Measurements from ENCODE around the gene RASGRP4.
"Not testable (repeated sequence)": the region's sequence is repeated elsewhere in the genome, so short reads cannot be mapped to it uniquely, and the experiment has no call there.

The RASGRP4 gene

DNA sequence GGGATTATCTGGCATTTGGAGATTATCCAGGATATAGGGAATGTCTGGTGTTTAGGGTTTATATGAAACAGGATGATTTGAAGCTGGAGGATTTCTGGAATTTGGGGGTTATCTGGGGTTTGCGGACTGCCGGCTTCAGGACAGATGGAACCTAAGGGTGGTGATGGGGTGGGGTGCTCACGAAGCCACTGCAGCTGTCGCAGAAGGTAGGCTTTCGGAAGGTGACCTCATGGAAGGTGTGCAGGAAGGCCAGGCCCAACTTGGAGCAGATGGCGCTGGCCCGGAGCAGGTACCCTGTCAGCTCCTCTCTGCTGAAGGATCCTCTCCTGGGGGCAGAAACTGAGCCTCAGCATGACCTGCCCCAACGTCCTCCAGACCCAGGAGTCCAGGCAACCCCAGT lies 13.5 kb downstream of the RASGRP4 start:
- no peak for DNase-seq (ENCODE audit: low read depth in 2 of 2)
- TF ChIP-seq, protein P1, sequence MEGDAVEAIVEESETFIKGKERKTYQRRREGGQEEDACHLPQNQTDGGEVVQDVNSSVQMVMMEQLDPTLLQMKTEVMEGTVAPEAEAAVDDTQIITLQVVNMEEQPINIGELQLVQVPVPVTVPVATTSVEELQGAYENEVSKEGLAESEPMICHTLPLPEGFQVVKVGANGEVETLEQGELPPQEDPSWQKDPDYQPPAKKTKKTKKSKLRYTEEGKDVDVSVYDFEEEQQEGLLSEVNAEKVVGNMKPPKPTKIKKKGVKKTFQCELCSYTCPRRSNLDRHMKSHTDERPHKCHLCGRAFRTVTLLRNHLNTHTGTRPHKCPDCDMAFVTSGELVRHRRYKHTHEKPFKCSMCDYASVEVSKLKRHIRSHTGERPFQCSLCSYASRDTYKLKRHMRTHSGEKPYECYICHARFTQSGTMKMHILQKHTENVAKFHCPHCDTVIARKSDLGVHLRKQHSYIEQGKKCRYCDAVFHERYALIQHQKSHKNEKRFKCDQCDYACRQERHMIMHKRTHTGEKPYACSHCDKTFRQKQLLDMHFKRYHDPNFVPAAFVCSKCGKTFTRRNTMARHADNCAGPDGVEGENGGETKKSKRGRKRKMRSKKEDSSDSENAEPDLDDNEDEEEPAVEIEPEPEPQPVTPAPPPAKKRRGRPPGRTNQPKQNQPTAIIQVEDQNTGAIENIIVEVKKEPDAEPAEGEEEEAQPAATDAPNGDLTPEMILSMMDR (IDR thresholded peaks at IDR 0.05; ENCODE audit: low read depth, low read length): no peak
- H3K4me3 ChIP-seq (replicated peaks in 1 of 2; ENCODE audit: low read depth in 2 of 2, low read length in 2 of 2): no peak overlapping the region

DNA sequence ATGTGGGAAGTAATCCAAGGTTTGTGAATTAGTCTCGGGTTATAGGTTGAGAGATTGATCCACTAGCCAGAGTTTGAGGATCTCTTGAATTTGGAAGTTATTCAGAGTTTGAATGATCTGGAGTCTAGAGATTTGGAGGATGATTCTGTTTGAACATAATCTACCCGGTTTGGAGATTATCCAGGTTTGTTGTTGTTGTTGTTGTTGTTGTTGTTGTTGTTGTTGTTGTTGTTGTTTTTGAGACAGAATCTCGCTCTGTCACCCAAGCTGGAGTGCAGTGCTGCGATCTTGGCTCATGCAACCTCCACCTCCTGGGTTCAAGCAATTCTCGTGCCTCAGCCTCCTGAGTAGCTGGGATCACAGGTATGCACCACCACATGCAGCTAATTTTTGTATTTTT lies 14.1 kb downstream of the RASGRP4 start:
- H3K4me3 ChIP-seq (replicated peaks in 1 of 2; ENCODE audit: low read depth in 2 of 2, low read length in 2 of 2); DNase-seq (ENCODE audit: low read depth in 2 of 2): not testable (repeated sequence)

DNA sequence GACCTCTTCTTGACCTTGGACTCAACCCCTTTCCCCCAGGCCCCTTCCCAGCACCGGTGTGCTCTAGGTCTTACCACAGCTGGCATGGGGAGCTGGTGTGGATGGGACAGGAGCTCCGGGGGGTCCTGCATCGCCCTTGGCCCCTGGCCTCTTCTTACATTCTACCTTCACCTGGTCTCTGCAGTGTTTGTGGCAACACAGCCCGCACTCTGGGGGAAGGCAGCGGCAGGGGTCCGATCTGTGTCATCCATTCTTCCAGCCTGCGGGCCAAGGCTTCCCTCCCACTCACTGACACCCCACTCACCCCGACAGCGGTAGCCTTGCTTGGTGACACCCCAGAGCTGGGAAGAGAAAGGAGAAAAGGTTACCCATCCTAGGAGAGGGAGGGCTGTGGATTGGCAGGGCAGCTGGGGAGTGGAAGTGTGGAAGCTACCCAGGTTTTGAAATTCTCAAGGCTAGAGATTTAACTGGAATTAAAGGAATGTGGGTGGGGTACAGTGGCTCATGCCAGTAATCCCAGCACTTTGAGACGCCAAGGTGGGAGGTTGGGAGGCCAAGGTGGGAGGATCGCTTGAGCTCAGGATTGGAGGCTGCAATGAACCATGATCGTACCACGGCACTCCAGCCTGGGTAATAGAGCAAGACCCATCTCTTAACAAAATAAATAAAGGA lies 14.8 kb downstream of the RASGRP4 start:
- TF ChIP-seq, protein P1 (IDR thresholded peaks at IDR 0.05; ENCODE audit: low read depth, low read length): no peak
- no peak for DNase-seq (ENCODE audit: low read depth in 2 of 2)
- no peak overlapping the region for H3K4me3 ChIP-seq (replicated peaks in 1 of 2; ENCODE audit: low read depth in 2 of 2, low read length in 2 of 2)

DNA sequence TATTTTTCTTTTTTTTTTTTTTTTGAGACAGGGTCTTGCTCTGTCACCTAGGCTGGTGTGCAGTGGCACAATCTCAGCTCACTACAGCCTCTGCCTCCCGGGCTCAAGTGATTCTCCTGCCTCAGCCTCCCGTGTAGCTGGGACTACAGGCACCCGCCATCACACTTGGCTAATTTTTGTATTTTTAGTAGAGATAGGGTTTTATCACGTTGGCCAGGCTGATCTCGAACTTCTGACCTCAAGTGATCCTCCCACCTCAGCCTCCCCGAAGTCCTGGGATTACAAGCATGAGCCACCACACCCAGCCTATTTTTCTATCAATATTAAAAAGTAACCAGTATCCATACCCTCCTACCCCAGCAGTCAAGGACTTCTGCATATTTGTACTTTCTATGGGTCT lies 15.6 kb downstream of the RASGRP4 start:
- not testable (repeated sequence) for H3K4me3 ChIP-seq (replicated peaks in 1 of 2; ENCODE audit: low read depth in 2 of 2, low read length in 2 of 2); DNase-seq (ENCODE audit: low read depth in 2 of 2)

DNA sequence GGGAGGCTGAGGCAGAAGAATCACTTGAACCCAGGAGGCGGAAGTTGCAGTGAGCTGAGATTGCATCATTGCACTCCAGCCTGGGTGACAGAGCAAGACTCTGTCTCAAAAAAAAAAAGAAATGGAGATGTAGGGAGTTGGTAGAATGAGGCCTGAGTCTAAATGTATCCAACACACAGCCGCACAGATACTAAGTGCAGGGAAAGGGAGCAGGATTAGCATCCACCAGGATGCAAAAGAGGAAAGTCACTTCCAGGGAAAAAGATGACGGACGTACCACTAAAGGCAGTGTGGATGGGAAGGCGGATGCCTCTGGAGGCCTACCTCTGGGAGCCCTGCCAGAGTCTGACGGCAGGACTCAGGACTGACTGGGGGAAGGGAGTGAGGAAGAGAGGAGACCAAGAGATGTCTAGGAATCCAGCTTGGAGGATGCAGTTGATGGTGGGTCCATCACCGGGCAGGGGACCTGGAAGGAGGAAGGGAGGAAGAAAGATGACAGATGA lies 16.3 kb downstream of the RASGRP4 start:
- TF ChIP-seq, protein P1 (IDR thresholded peaks at IDR 0.05; ENCODE audit: low read depth, low read length): no peak
- peak; percentile 71 to 73 for DNase-seq (ENCODE audit: low read depth in 2 of 2)
- no peak overlapping the region for H3K4me3 ChIP-seq (replicated peaks in 1 of 2; ENCODE audit: low read depth in 2 of 2, low read length in 2 of 2)

DNA sequence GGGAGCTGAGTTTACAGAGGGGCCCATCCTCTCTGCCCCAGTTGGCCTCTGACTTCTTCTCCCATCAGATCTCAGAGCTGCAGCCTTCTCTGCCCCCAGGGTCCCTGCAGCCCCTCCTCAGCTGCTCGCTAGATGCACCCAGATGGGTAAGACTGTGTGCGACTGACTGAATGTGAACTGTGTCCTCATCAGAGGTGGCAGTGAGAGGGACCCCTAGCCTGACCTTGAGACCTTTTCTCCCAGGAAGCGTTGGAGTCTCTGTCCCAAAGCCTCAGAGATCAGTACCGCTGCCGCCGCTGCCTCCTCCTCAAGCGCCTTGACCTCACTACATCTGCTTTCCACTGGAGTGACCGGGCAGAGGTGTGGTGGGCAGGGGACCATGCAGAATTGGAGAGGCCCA lies 20.7 kb downstream of the RASGRP4 start:
- DNase-seq (ENCODE audit: low read depth in 2 of 2): no peak
- TF ChIP-seq, protein P1 (IDR thresholded peaks at IDR 0.05; ENCODE audit: low read depth, low read length): no peak
- no peak overlapping the region for H3K4me3 ChIP-seq (replicated peaks in 1 of 2; ENCODE audit: low read depth in 2 of 2, low read length in 2 of 2)

DNA sequence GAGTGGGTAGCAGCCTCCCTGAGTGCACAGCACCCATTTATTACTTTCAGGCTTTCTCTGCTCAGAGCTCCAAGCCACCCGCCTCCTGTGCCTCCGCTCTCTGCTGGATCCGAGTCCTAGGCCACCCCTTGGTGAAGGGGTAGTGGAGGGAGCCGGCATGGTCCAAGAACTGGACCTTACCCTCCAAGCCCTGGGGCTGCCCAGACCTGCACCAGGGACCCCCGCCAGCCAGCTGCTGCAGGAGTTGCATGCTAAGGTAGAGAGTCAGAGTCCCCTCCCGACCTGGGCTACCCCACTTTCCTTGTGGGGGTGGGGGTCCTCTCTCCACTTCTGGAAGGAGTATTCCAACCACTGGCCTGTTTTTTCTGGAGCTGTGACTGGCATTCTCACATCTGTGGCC lies 21.2 kb downstream of the RASGRP4 start:
- H3K4me3 ChIP-seq (replicated peaks in 1 of 2; ENCODE audit: low read depth in 2 of 2, low read length in 2 of 2): no peak overlapping the region
- no peak for DNase-seq (ENCODE audit: low read depth in 2 of 2)
- TF ChIP-seq, protein P1 (IDR thresholded peaks at IDR 0.05; ENCODE audit: low read depth, low read length): no peak

All from cardiac fibroblast (primary cell).